ENCODE data around the gene PRPF19. TPM values are rescaled to one million over a fixed set of nuclear protein-coding genes. Genes with fewer than 3 reads are reported as not detected.

Gene PRPF19
- total and polyA plus RNA-seq, 2 of the 8 experiments (the other 6 are each of a cell fraction or from before 2014, with no cell fraction given) = 107 to 141 TPM

GRCh38 chr11:60913793-60914632 lies 7.6 kb upstream of the PRPF19 start, which contains the start of gene TMEM109 (continued):
- TF ChIP-seq BCL11A (IDR thresholded peaks at IDR 0.05; ENCODE audit: low read depth in 2 of 2, low read length in 2 of 2) (no peak), GTF2F1 (IDR thresholded peaks at IDR 0.05; ENCODE audit: borderline replicate concordance, low read depth, low read length) (no peak), PHF8 (conservative IDR thresholded peaks at IDR 0.05; ENCODE audit: low read depth, low read length) (peak; percentile 75), JUN (IDR thresholded peaks at IDR 0.05; ENCODE audit: low read depth, low read length) (no peak), JUND (IDR thresholded peaks at IDR 0.05; ENCODE audit: low read length) (no peak), SIRT6 (IDR thresholded peaks at IDR 0.05; ENCODE audit: low read length) (no peak), YY1 (IDR thresholded peaks at IDR 0.05; ENCODE audit: low read depth, low read length) (no peak), POLR2AphosphoS5 (IDR thresholded peaks at IDR 0.05; ENCODE audit: low read depth, low read length) (no peak), TEAD4 (IDR thresholded peaks at IDR 0.05; ENCODE audit: low read depth, low read length) (0 out of 2 replicates have a peak, but pooled peaks have one; percentile 22), EGR1 (IDR thresholded peaks at IDR 0.05; ENCODE audit: borderline replicate concordance, low read depth, low read length) (no peak), SUZ12 (IDR thresholded peaks at IDR 0.05; ENCODE audit: low read length) (no peak), HDAC2 (IDR thresholded peaks at IDR 0.05; ENCODE audit: borderline replicate concordance in 1 of 2, low read depth in 2 of 2, low read length in 2 of 2) (peak in 1 of 2 experiments; percentile 20; a peak in 1 of 4 replicates), TBP (IDR thresholded peaks at IDR 0.05; ENCODE audit: low read depth, low read length) (peak; percentile 61), KDM4A (IDR thresholded peaks at IDR 0.05; ENCODE audit: low read depth, low read length, severe bottlenecking) (peak; percentile 75), MAFK (IDR thresholded peaks at IDR 0.05; ENCODE audit: low read depth, low read length) (no peak), ZNF274 (IDR thresholded peaks at IDR 0.05; ENCODE audit: borderline replicate concordance, extremely low read depth, low read length) (no peak), SAP30 (IDR thresholded peaks at IDR 0.05; ENCODE audit: insufficient read depth, insufficient replicate concordance, low read length) (no peak), CHD2 (IDR thresholded peaks at IDR 0.05; ENCODE audit: low read length) (0 out of 2 replicates have a peak, but pooled peaks have one; percentile 45), SP4 (IDR thresholded peaks at IDR 0.05; ENCODE audit: low read length) (peak; percentile 35; the same call in 1 of the 2 replicates), CTBP2 (IDR thresholded peaks at IDR 0.05; ENCODE audit: borderline replicate concordance, insufficient read depth, insufficient read length, low read length) (no peak), ATF2 (IDR thresholded peaks at IDR 0.05; ENCODE audit: low read length) (peak; percentile 28; the same call in 1 of the 2 replicates), EP300 (IDR thresholded peaks at IDR 0.05; ENCODE audit: borderline replicate concordance in 1 of 2, low read depth in 2 of 2, low read length in 2 of 2) (no peak)
